ENCODE data around the gene RLN1. TPM values are rescaled to one million over a fixed set of nuclear protein-coding genes. Genes with fewer than 3 reads are reported as not detected.
"Not testable (repeated sequence)": the region's sequence is repeated elsewhere in the genome, so short reads cannot be mapped to it uniquely, and the experiment has no call there.

RLN1 gene, protein sequence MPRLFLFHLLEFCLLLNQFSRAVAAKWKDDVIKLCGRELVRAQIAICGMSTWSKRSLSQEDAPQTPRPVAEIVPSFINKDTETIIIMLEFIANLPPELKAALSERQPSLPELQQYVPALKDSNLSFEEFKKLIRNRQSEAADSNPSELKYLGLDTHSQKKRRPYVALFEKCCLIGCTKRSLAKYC
- 0.58 TPM for polyA plus RNA-seq (2013, experiment 1 of 2)
- 0.73 TPM for polyA plus RNA-seq (2013, experiment 2 of 2)

DNA sequence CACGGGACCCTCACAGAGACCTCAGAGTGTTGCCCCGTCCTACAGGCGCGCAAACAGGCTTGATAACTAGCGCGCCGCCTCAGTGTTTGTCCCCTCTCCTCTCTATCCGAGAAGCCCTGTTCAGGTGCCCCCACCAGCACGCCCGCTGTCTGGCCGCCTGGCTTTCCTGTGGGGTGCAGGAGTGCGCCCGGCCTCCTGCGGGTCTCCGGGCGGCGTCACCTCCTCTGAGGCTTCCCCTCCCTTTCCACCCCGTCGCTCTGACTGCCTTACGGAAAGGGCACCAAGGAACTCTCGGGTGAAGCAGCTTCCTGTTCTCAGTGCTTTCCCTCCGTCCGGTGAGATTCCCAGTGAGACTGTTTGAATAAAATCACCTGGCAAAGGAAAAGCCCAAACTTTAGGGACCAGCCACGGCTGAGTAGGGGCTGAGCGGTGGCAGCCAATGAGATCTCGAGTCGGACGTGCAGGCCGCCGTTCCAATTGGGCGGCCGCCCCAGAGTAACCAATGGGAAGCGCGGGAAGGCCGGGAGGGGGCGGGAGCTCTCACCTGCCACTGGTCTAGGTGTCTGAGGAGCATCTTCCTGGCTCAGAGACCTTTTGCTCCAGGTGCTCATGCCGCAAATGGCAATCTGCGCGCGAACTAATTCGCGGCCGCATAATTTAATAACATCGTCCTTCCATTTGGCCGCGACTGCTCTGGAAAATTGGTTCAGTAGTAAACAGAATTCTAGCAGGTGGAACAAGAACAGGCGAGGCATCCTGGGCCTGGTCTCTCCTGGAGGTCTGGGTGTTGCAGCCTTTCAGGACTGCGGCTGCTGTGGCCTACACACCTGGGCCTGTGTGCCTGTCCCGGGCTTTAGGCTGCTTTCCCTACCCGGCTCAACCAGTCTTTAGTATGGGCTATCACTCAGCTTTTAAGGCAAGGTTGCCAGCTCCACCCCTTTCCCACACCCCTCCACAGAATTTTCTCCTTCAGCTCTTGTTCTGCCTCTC is at the start of gene RLN1:
Gene RLN1, minus strand, starts transcription at position 885 of the 990 bp plus-strand sequence. Its CDS starts 130 bp downstream, at position 755.
- not testable (repeated sequence) for H3K4me2 ChIP-seq (ENCODE audit: low read length); H3K4me1 ChIP-seq (ENCODE audit: control insufficient read depth, low read depth, low read length); H4K5ac ChIP-seq (ENCODE audit: low read length); H3K79me2 ChIP-seq (ENCODE audit: control insufficient read depth, insufficient read depth, low read length); H2BK120ac ChIP-seq (ENCODE audit: low read depth, low read length); H2AK5ac ChIP-seq (ENCODE audit: low read length); H3K4me3 ChIP-seq (ENCODE audit: low read length); H2BK5ac ChIP-seq (ENCODE audit: low read length); H3K79me1 ChIP-seq (ENCODE audit: low read length); H3K9ac ChIP-seq (ENCODE audit: low read length); H3K36me3 ChIP-seq (ENCODE audit: control insufficient read depth, insufficient read depth, low read length); H3K27ac ChIP-seq (ENCODE audit: low read depth, low read length); H4K8ac ChIP-seq (ENCODE audit: low read depth, low read length); H3K18ac ChIP-seq (ENCODE audit: low read length); H3K27me3 ChIP-seq (ENCODE audit: insufficient read depth, low read length, poor library complexity); H3K4ac ChIP-seq (ENCODE audit: low read depth, low read length); H2BK15ac ChIP-seq (replicated peaks; ENCODE audit: low read depth); H3K56ac ChIP-seq (ENCODE audit: low read length); H3K23ac ChIP-seq (ENCODE audit: low read length)
- WGBS (ENCODE audit: extremely low coverage, insufficient coverage, low lambda C conversion rate): no CpG with 5 or more reads among the region's 50 CpGs
- DNase-seq: peak; percentile 16

- no peaks in the 10 kb centered on the region for H3K36me3 ChIP-seq (ENCODE audit: control insufficient read depth, insufficient read depth, low read length)
- H3K56ac ChIP-seq (ENCODE audit: low read length): no peak overlapping the region
- no peak overlapping the region for H3K18ac ChIP-seq (ENCODE audit: low read length)
- H2AK5ac ChIP-seq (ENCODE audit: low read length): no peak overlapping the region
- no peaks in the 10 kb centered on the region for H3K79me2 ChIP-seq (ENCODE audit: control insufficient read depth, insufficient read depth, low read length)
- no peak overlapping the region for H3K4ac ChIP-seq (ENCODE audit: low read depth, low read length)
- no peak overlapping the region for H3K4me2 ChIP-seq (ENCODE audit: low read length)
- H3K27me3 ChIP-seq (ENCODE audit: insufficient read depth, low read length, poor library complexity): no peaks in the 10 kb centered on the region
- no peak overlapping the region for H3K4me3 ChIP-seq (ENCODE audit: low read length)
- H4K8ac ChIP-seq (ENCODE audit: low read depth, low read length): no peak overlapping the region
- H4K5ac ChIP-seq (ENCODE audit: low read length): no peak overlapping the region
- no peak overlapping the region for H3K27ac ChIP-seq (ENCODE audit: low read depth, low read length)
- H3K9ac ChIP-seq (ENCODE audit: low read length): no peak overlapping the region
- H3K4me1 ChIP-seq (ENCODE audit: control insufficient read depth, low read depth, low read length): no peaks in the 10 kb centered on the region
- no peak overlapping the region for H3K23ac ChIP-seq (ENCODE audit: low read length)
- no peak overlapping the region for H2BK120ac ChIP-seq (ENCODE audit: low read depth, low read length)
- H3K79me1 ChIP-seq (ENCODE audit: low read length): no peaks in the 10 kb centered on the region
- H2BK5ac ChIP-seq (ENCODE audit: low read length): no peak overlapping the region
- no CpG with 5 or more reads among the region's 3 CpGs for WGBS (ENCODE audit: extremely low coverage, insufficient coverage, low lambda C conversion rate)
- H2BK15ac ChIP-seq (replicated peaks; ENCODE audit: low read depth): no peak overlapping the region
- DNase-seq: no peak
These were observed 49.5 kb upstream of the RLN1 start for GRCh38 chr9:5389109-5389732.

DNA sequence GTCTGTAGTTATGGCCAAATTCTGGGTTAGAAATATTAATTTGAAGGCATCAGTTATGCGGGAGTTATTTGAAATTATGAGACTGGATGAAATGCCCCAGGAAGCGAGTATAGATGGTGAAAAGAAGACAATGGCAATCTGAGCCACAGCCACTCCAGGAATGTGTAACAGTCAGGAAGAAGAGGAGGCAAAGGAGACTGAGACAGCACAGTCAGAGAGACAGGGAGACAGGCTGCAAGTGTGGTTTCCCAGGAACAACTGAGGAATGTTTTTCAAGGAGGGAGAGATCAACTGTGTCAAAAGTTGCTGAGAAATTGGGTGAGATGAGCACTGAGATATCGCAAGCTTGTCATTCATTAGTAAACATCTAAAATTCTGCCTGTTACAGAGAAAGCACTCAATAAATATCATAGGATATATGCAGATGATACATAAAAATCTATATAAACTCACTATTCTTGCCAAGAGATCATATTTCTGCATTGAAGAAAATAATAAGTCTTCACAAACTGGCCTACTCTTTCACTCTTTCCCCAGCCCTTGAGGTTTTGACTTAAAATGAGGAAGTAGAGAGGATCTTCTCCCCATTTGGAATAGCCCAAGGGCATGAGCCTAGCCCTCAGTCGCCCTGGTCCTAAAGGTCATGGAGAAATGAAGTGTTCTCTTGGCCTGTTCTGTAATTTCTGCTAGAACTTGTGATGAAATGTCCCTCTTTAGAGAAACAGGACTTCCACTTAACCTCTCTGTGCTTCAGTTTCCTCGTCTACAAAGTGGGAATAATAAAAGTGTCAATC is 48.5 kb upstream of the RLN1 start:
- Histone ChIP-seq H3K23ac (ENCODE audit: low read length) (no peak overlapping the region), H2BK5ac (ENCODE audit: low read length) (no peak overlapping the region), H3K79me1 (ENCODE audit: low read length) (no peaks in the 10 kb centered on the region), H3K4me3 (ENCODE audit: low read length) (no peak overlapping the region), H3K9ac (ENCODE audit: low read length) (no peak overlapping the region), H2BK15ac (replicated peaks; ENCODE audit: low read depth) (no peak overlapping the region), H3K56ac (ENCODE audit: low read length) (no peak overlapping the region), H4K5ac (ENCODE audit: low read length) (no peak overlapping the region), H3K36me3 (ENCODE audit: control insufficient read depth, insufficient read depth, low read length) (no peaks in the 10 kb centered on the region), H2AK5ac (ENCODE audit: low read length) (no peak overlapping the region), H3K18ac (ENCODE audit: low read length) (no peak overlapping the region), H4K8ac (ENCODE audit: low read depth, low read length) (no peak overlapping the region), H3K27me3 (ENCODE audit: insufficient read depth, low read length, poor library complexity) (no peaks in the 10 kb centered on the region), H3K27ac (ENCODE audit: low read depth, low read length) (no peak overlapping the region), H2BK120ac (ENCODE audit: low read depth, low read length) (no peak overlapping the region), H3K4me2 (ENCODE audit: low read length) (no peak overlapping the region), H3K79me2 (ENCODE audit: control insufficient read depth, insufficient read depth, low read length) (no peaks in the 10 kb centered on the region), H3K4ac (ENCODE audit: low read depth, low read length) (no peak overlapping the region), H3K4me1 (ENCODE audit: control insufficient read depth, low read depth, low read length) (no peaks in the 10 kb centered on the region)
- peak; percentile 29 for DNase-seq
- WGBS (ENCODE audit: extremely low coverage, insufficient coverage, low lambda C conversion rate): no CpG with 5 or more reads among the region's 5 CpGs

- no peaks in the 10 kb centered on the region for H3K79me2 ChIP-seq (ENCODE audit: control insufficient read depth, insufficient read depth, low read length)
- no peaks in the 10 kb centered on the region for H3K27me3 ChIP-seq (ENCODE audit: insufficient read depth, low read length, poor library complexity)
- no peaks in the 10 kb centered on the region for H3K4me1 ChIP-seq (ENCODE audit: control insufficient read depth, low read depth, low read length)
- H2AK5ac ChIP-seq (ENCODE audit: low read length): no peak overlapping the region
- H3K23ac ChIP-seq (ENCODE audit: low read length): no peak overlapping the region
- H3K4ac ChIP-seq (ENCODE audit: low read depth, low read length): no peak overlapping the region
- no peak overlapping the region for H4K8ac ChIP-seq (ENCODE audit: low read depth, low read length)
- H2BK120ac ChIP-seq (ENCODE audit: low read depth, low read length): no peak overlapping the region
- H3K9ac ChIP-seq (ENCODE audit: low read length): no peak overlapping the region
- no peak overlapping the region for H4K5ac ChIP-seq (ENCODE audit: low read length)
- DNase-seq: no peak
- H3K4me2 ChIP-seq (ENCODE audit: low read length): no peak overlapping the region
- H3K27ac ChIP-seq (ENCODE audit: low read depth, low read length): no peak overlapping the region
- no peak overlapping the region for H3K18ac ChIP-seq (ENCODE audit: low read length)
- H2BK5ac ChIP-seq (ENCODE audit: low read length): no peak overlapping the region
- no peak overlapping the region for H3K4me3 ChIP-seq (ENCODE audit: low read length)
- H3K79me1 ChIP-seq (ENCODE audit: low read length): no peaks in the 10 kb centered on the region
- no peaks in the 10 kb centered on the region for H3K36me3 ChIP-seq (ENCODE audit: control insufficient read depth, insufficient read depth, low read length)
- no peak overlapping the region for H2BK15ac ChIP-seq (replicated peaks; ENCODE audit: low read depth)
- no peak overlapping the region for H3K56ac ChIP-seq (ENCODE audit: low read length)
These were observed 44.8 kb upstream of the RLN1 start for GRCh38 chr9:5384436-5384835.

DNA sequence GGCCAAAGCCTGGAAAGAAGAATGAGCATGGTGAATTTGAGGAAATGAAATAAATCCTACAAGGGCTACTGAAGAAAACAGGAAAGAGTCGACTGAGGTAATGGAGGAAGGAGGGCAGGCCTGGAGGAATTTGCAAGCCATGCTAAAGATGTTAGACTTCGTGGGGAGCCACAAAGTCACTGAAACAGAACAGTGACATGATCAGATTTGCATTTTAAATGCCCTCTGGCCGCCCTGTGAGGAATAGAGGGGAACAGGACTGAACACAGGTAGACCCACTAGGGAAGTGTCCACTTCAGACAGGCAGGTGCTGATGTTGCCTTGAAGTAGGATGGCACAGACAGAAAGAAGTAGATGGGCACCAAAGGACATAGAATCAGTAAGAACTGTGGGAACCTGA is 42.8 kb upstream of the RLN1 start:
- Histone ChIP-seq H4K8ac (ENCODE audit: low read depth, low read length) (no peak overlapping the region), H2AK5ac (ENCODE audit: low read length) (no peak overlapping the region), H2BK120ac (ENCODE audit: low read depth, low read length) (no peak overlapping the region), H3K79me1 (ENCODE audit: low read length) (no peaks in the 10 kb centered on the region), H4K5ac (ENCODE audit: low read length) (no peak overlapping the region), H2BK15ac (replicated peaks; ENCODE audit: low read depth) (no peak overlapping the region), H3K23ac (ENCODE audit: low read length) (no peak overlapping the region), H3K4me2 (ENCODE audit: low read length) (no peak overlapping the region), H3K9ac (ENCODE audit: low read length) (no peak overlapping the region), H3K4ac (ENCODE audit: low read depth, low read length) (no peak overlapping the region), H3K27me3 (ENCODE audit: insufficient read depth, low read length, poor library complexity) (no peaks in the 10 kb centered on the region), H3K18ac (ENCODE audit: low read length) (no peak overlapping the region), H2BK5ac (ENCODE audit: low read length) (no peak overlapping the region), H3K36me3 (ENCODE audit: control insufficient read depth, insufficient read depth, low read length) (no peaks in the 10 kb centered on the region), H3K4me1 (ENCODE audit: control insufficient read depth, low read depth, low read length) (no peaks in the 10 kb centered on the region), H3K79me2 (ENCODE audit: control insufficient read depth, insufficient read depth, low read length) (no peaks in the 10 kb centered on the region), H3K27ac (ENCODE audit: low read depth, low read length) (no peak overlapping the region), H3K56ac (ENCODE audit: low read length) (no peak overlapping the region), H3K4me3 (ENCODE audit: low read length) (no peak overlapping the region)
- DNase-seq: no peak
- WGBS (ENCODE audit: extremely low coverage, insufficient coverage, low lambda C conversion rate): no CpG with 5 or more reads among the region's 3 CpGs
